ENCODE results near the gene FAM118A. TPM values are rescaled to one million over a fixed set of nuclear protein-coding genes. Genes with fewer than 3 reads are reported as not detected.
A peak's percentile ranks its signal among the peaks of the same experiment; 100 is the strongest.

FAM118A gene
- total RNA-seq, 1 donor from 2014 or later, result 28.2 TPM

DNA sequence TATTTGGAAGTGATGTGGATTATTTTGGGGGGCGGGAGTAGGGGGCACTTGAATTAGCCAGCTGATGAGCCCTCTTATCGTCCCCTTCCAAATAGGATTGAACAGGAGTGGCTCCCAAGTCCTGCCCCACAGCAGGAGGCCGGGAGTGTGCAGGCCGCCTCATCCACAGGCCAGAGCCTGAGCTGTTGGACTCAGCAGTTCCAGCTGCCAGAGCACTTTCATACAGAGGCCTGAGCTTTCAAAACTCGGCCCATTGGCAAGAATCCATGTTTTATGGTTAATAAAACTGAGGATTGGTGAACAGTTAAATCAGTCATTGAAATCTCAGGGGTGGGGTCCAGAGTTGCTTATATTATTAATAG lies 9.6 kb downstream of the FAM118A start:
- DNase-seq (ENCODE audit: low read depth), result no peak
- FAIRE-seq, result no peak
- Histone ChIP-seq H3K36me3 (ENCODE audit: control insufficient read depth, insufficient read depth, low read length) (peaks cover 15% of the 10 kb centered on the region), H3K4me3 (ENCODE audit: low read depth, low read length) (no peak overlapping the region), H3K27me3 (ENCODE audit: control insufficient read depth, insufficient read depth, low read length) (no peaks in the 10 kb centered on the region)
- TF ChIP-seq, protein P1, sequence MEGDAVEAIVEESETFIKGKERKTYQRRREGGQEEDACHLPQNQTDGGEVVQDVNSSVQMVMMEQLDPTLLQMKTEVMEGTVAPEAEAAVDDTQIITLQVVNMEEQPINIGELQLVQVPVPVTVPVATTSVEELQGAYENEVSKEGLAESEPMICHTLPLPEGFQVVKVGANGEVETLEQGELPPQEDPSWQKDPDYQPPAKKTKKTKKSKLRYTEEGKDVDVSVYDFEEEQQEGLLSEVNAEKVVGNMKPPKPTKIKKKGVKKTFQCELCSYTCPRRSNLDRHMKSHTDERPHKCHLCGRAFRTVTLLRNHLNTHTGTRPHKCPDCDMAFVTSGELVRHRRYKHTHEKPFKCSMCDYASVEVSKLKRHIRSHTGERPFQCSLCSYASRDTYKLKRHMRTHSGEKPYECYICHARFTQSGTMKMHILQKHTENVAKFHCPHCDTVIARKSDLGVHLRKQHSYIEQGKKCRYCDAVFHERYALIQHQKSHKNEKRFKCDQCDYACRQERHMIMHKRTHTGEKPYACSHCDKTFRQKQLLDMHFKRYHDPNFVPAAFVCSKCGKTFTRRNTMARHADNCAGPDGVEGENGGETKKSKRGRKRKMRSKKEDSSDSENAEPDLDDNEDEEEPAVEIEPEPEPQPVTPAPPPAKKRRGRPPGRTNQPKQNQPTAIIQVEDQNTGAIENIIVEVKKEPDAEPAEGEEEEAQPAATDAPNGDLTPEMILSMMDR (IDR thresholded peaks at IDR 0.05; ENCODE audit: insufficient read depth, low read length, severe bottlenecking), result no peak

DNA sequence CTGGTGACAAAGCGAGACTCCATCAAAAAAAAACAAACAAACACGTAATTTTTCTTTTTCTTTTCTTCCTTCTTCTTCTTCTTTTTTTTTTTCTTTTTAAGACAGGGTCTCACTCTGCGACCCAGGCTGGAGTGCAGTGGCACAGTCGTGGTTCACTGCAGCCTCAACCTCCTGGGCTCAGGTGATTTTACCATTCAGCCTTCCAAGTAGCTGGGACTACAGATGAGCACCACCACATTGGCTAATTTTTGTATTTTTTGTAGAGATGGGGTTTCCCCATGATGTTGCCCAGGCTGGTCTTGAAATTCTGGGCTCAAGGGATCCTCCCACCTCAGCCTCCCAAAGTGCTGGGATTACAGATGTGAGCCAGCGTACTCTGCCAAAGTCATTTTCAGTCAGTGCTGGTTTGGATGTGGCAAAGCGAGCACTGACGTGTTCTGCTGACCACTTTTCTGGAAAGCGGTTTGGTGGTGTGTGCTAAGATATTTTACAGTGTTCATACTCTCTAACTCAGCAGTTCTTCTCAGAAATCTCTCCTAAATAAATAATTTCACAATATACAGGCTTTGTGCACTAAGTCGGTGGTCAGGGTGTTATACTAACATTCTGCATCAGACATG lies 10.7 kb downstream of the FAM118A start:
- no peak for FAIRE-seq
- DNase-seq (ENCODE audit: low read depth), result peak; percentile 10
- TF ChIP-seq, protein P1 (IDR thresholded peaks at IDR 0.05; ENCODE audit: insufficient read depth, low read length, severe bottlenecking), result no peak
- H3K4me3 ChIP-seq (ENCODE audit: low read depth, low read length), result no peak overlapping the region
- H3K27me3 ChIP-seq (ENCODE audit: control insufficient read depth, insufficient read depth, low read length), result no peaks in the 10 kb centered on the region
- H3K36me3 ChIP-seq (ENCODE audit: control insufficient read depth, insufficient read depth, low read length), result peaks cover 16% of the 10 kb centered on the region

DNA sequence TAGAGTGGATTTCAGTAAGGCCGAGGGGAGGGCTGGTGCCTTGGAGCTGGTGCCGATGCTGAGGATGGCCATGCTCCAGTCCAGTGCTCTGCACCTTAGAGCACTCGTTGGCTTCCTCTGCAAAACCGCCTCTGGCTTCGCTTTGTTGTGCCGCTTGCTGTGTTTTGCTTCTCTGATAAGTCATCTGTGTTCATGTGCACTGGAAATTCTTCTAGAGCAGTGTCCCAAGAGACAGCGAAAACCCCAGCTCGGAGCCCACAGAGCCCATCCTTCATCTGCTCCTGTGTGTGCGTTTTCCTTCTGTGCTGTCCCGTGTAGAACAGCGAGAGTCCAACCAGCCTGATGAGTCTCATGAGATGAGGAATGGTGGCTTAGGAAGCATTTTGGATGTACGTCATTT lies 12.1 kb downstream of the FAM118A start:
- no peak for FAIRE-seq
- peaks cover 16% of the 10 kb centered on the region for H3K36me3 ChIP-seq (ENCODE audit: control insufficient read depth, insufficient read depth, low read length)
- TF ChIP-seq, protein P1 (IDR thresholded peaks at IDR 0.05; ENCODE audit: insufficient read depth, low read length, severe bottlenecking), result no peak

DNA sequence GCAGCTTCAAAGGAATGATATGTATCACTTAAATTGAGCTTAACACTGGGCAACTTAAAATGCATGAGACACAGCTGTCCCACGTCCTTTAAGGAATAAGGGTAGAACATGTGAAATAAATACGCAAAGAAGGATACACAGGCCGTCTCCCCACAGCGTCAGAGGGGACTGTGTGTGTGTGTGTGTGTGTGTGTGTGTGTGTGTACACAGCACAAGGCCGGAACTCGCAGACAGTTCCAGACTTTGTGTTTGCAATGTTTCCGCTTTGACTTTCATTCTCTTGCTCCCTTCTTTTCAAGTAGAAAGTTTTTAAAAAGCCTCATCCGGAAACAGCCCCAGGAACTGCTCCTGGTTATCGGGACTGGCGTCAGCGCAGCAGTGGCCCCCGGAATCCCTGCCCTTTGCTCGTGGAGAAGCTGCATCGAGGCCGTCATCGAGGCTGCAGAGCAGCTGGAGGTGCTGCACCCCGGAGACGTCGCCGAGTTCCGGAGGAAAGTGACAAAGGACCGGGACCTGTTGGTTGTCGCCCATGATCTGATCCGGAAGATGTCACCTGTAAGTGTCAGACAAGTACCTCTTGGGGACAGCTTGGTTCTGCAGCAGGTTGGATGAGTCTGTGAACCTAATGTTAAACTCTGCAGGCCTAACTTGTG lies 13.3 kb downstream of the FAM118A start:
- DNase-seq (ENCODE audit: low read depth) (no peak), FAIRE-seq (no peak)
- no peaks in the 10 kb centered on the region for H3K27me3 ChIP-seq (ENCODE audit: control insufficient read depth, insufficient read depth, low read length)
- no peak overlapping the region for H3K4me3 ChIP-seq (ENCODE audit: low read depth, low read length)
- TF ChIP-seq, protein P1 (IDR thresholded peaks at IDR 0.05; ENCODE audit: insufficient read depth, low read length, severe bottlenecking), result no peak
- H3K36me3 ChIP-seq (ENCODE audit: control insufficient read depth, insufficient read depth, low read length), result peaks cover 21% of the 10 kb centered on the region

More for the DNA sequence above, 12.1 kb downstream of the FAM118A start:
- H3K4me3 ChIP-seq (ENCODE audit: low read depth, low read length), result no peak overlapping the region
- no peak for DNase-seq (ENCODE audit: low read depth)
- H3K27me3 ChIP-seq (ENCODE audit: control insufficient read depth, insufficient read depth, low read length), result no peaks in the 10 kb centered on the region

DNA sequence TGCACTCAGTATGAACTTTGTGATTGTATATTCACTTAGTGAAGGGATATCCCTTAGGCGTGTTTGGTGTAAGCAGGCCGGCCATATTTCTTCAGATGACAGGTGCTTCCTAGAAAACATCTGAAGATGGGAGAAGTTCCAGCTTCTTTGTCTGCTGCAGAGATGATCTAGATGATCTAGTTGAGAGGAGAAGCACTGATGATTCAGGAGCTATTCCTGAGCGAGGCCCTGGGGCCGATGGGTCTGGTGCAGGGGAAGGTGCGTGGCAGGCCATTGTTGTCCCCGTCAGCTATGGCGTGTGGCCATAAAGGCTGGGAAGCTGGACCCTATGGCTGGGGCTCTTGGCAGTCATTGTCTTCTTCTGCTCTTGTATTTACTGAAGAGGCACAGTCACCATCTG lies 14.0 kb downstream of the FAM118A start:
- FAIRE-seq (no peak), DNase-seq (ENCODE audit: low read depth) (no peak)
- H3K36me3 ChIP-seq (ENCODE audit: control insufficient read depth, insufficient read depth, low read length), result peaks cover 21% of the 10 kb centered on the region
- no peaks in the 10 kb centered on the region for H3K27me3 ChIP-seq (ENCODE audit: control insufficient read depth, insufficient read depth, low read length)
- TF ChIP-seq, protein P1 (IDR thresholded peaks at IDR 0.05; ENCODE audit: insufficient read depth, low read length, severe bottlenecking), result no peak
- no peak overlapping the region for H3K4me3 ChIP-seq (ENCODE audit: low read depth, low read length)
